ENCODE data around the gene SPAG17. TPM values are rescaled to one million over a fixed set of nuclear protein-coding genes. Genes with fewer than 3 reads are reported as not detected.

SPAG17 gene
- polyA plus RNA-seq, 1 of the 3 experiments (the other 2 are of a cell fraction) = not detected

DNA sequence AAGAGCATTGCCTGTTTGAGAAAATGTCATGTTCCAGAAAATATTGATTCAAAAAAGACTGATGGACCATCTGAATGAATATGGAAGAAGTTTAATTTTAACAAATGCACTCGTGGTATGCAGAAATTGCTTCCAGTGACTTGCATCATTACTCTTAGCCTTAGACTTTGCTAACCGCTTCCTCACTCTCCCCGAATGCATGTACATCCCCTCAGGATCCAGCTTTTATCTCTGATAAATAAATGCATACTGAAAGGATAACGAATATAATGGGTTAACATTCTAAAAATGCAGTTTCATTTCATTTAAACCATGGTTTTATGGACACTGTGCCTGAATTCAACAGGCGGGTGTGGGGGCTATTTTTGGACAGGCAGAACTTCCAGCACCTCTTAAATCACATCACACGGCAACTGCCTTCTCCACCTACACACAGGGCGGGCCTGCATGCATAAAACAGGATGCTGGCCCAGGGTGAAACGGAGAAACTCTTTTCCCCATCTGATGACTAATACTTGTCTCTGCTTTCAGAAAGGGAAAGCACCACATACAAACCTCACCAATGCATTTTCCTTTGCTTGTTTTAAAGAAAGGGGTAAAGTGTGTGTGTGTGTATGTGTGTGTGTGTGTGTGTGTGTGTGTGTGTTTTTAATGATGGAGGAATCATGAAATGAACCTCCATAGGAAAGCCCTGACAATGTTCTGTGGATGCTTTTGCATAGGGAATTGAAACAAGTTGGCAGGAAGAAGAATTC, 48.7 kb downstream of the SPAG17 start:
- ChIA-PET POLR2A (no interaction called here), CTCF (no interaction called here)
- Histone ChIP-seq H3K4me2 (peak overlapping the region; percentile 68), H3K27ac (ENCODE audit: low read depth in 2 of 2, low read length in 1 of 2) (no peak overlapping the region), H3K27me3 (ENCODE audit: insufficient read depth) (no peaks in the 10 kb centered on the region; the same call in 1 of the 2 replicates), H3K4me1 (ENCODE audit: control insufficient read depth in 1 of 2, insufficient read depth in 2 of 2, low read depth in 1 of 2, low read length in 1 of 2) (no peaks in the 10 kb centered on the region), H3K9ac (no peak overlapping the region), H3K79me2 (ENCODE audit: insufficient read depth) (no peaks in the 10 kb centered on the region), H2AFZ (ENCODE audit: low read depth) (peak overlapping the region; percentile 32), H3F3A (replicated peaks; ENCODE audit: insufficient read depth) (no peaks in the 10 kb centered on the region), H3K9me3 (no peaks in the 10 kb centered on the region), H4K20me1 (ENCODE audit: insufficient read depth) (no peaks in the 10 kb centered on the region), H3K9me2 (no peaks in the 10 kb centered on the region), H3K36me3 (replicated peaks in 1 of 2; ENCODE audit: control insufficient read depth in 1 of 2, insufficient read depth in 2 of 2, low read length in 1 of 2) (no peaks in the 10 kb centered on the region), H3K4me3 (ENCODE audit: low read depth in 2 of 2, low read length in 1 of 2) (peak overlapping the region in 1 of 2 experiments; percentile 19; a peak in 1 of 4 replicates)
- no peak for DNase-seq
- WGBS (ENCODE audit: low lambda C conversion rate) = 4% methylated on average over 8 of the region's 8 CpGs
- TF ChIP-seq TCF12 (IDR thresholded peaks at IDR 0.05) (no peak), EZH2phosphoT487 (IDR thresholded peaks at IDR 0.05; ENCODE audit: borderline replicate concordance, low read depth) (no peak), SMC3 (IDR thresholded peaks at IDR 0.05; ENCODE audit: low read depth, low read length) (no peak), CHD2 (IDR thresholded peaks at IDR 0.05; ENCODE audit: low read length, partially characterized antibody) (no peak), GABPA (IDR thresholded peaks at IDR 0.05; ENCODE audit: low read depth) (no peak), SIN3A (IDR thresholded peaks at IDR 0.05; ENCODE audit: borderline replicate concordance, low read depth, low read length) (no peak), YY1 (IDR thresholded peaks at IDR 0.05; ENCODE audit: low read depth) (no peak), MXI1 (IDR thresholded peaks at IDR 0.05; ENCODE audit: low read depth, low read length) (no peak), TEAD4 (IDR thresholded peaks at IDR 0.05; ENCODE audit: borderline replicate concordance, insufficient read depth) (no peak), FOXJ3 (CRISPR knock-in tag; IDR thresholded peaks at IDR 0.05) (no peak), MAX (IDR thresholded peaks at IDR 0.05; ENCODE audit: low read depth) (no peak), TAF1 (IDR thresholded peaks at IDR 0.05; ENCODE audit: borderline replicate concordance, low read depth, low read length) (no peak)
- TF ChIP-seq, protein P1, sequence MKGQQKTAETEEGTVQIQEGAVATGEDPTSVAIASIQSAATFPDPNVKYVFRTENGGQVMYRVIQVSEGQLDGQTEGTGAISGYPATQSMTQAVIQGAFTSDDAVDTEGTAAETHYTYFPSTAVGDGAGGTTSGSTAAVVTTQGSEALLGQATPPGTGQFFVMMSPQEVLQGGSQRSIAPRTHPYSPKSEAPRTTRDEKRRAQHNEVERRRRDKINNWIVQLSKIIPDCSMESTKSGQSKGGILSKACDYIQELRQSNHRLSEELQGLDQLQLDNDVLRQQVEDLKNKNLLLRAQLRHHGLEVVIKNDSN (IDR thresholded peaks at IDR 0.05; ENCODE audit: borderline replicate concordance, low read depth) = no peak

DNA sequence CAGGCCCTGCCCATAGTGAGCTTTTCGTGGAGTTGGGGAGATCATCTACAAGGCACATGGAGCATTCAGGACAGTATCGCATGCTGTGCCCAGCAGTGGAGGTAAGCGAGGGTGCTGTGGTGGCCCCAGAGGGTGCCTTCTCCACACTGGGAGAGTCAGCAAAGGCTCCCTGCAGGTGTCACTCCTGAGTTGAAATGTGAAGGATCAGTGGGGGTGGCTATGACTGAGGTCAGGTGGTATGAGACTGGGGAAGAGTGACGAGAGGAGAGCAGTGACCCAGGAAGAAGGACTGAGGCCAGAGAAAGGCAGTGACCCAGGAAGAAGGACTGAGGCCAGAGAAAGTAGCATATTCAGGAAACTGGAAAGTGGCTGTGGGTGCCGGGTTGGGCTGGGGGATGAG, 53.0 kb downstream of the SPAG17 start:
- Histone ChIP-seq H4K20me1 (ENCODE audit: insufficient read depth) (no peaks in the 10 kb centered on the region), H3F3A (replicated peaks; ENCODE audit: insufficient read depth) (no peaks in the 10 kb centered on the region), H3K9me3 (no peaks in the 10 kb centered on the region), H3K36me3 (replicated peaks in 1 of 2; ENCODE audit: control insufficient read depth in 1 of 2, insufficient read depth in 2 of 2, low read length in 1 of 2) (no peaks in the 10 kb centered on the region), H3K79me2 (ENCODE audit: insufficient read depth) (no peaks in the 10 kb centered on the region), H3K9me2 (no peaks in the 10 kb centered on the region), H3K4me3 (ENCODE audit: low read depth in 2 of 2, low read length in 1 of 2) (no peak overlapping the region), H3K27ac (ENCODE audit: low read depth in 2 of 2, low read length in 1 of 2) (no peak overlapping the region), H3K27me3 (ENCODE audit: insufficient read depth) (no peaks in the 10 kb centered on the region; the same call in 1 of the 2 replicates), H3K4me1 (ENCODE audit: control insufficient read depth in 1 of 2, insufficient read depth in 2 of 2, low read depth in 1 of 2, low read length in 1 of 2) (no peaks in the 10 kb centered on the region), H2AFZ (ENCODE audit: low read depth) (no peak overlapping the region), H3K4me2 (no peak overlapping the region), H3K9ac (no peak overlapping the region)
- ChIA-PET CTCF (interaction anchor here (1.1 kb wide), 1 partner anchor 20 kb away, joined by 4 read pairs; no protein-coding TSS in a partner anchor), POLR2A (no interaction called here)
- no peak for DNase-seq
- TF ChIP-seq GABPA (IDR thresholded peaks at IDR 0.05; ENCODE audit: low read depth) = no peak
- TF ChIP-seq MXI1 (IDR thresholded peaks at IDR 0.05; ENCODE audit: low read depth, low read length) = no peak
- TF ChIP-seq SMC3 (IDR thresholded peaks at IDR 0.05; ENCODE audit: low read depth, low read length) = no peak
- no peak for TF ChIP-seq USF2 (IDR thresholded peaks at IDR 0.05; ENCODE audit: borderline replicate concordance, low read depth, low read length)
- TF ChIP-seq EZH2phosphoT487 (IDR thresholded peaks at IDR 0.05; ENCODE audit: borderline replicate concordance, low read depth) = no peak
- TF ChIP-seq SIN3A (IDR thresholded peaks at IDR 0.05; ENCODE audit: borderline replicate concordance, low read depth, low read length) = no peak
- TF ChIP-seq TEAD4 (IDR thresholded peaks at IDR 0.05; ENCODE audit: borderline replicate concordance, insufficient read depth) = no peak
- TF ChIP-seq RXRA (IDR thresholded peaks at IDR 0.05; ENCODE audit: borderline replicate concordance, low read depth) = no peak
- no peak for TF ChIP-seq TAF1 (IDR thresholded peaks at IDR 0.05; ENCODE audit: borderline replicate concordance, low read depth, low read length)
- no peak for TF ChIP-seq POLR2AphosphoS5 (IDR thresholded peaks at IDR 0.05; ENCODE audit: low read depth, low read length)
- no peak for TF ChIP-seq FOXJ3 (CRISPR knock-in tag; IDR thresholded peaks at IDR 0.05)
- no peak for TF ChIP-seq NFIC (IDR thresholded peaks at IDR 0.05; ENCODE audit: borderline replicate concordance)
- no peak for TF ChIP-seq NRF1 (IDR thresholded peaks at IDR 0.05; ENCODE audit: low read depth, low read length)
- TF ChIP-seq ELF1 (IDR thresholded peaks at IDR 0.05) = no peak
- no peak for TF ChIP-seq YY1 (IDR thresholded peaks at IDR 0.05; ENCODE audit: low read depth)
- no peak for TF ChIP-seq PBX3 (IDR thresholded peaks at IDR 0.05)
- no peak for TF ChIP-seq GATA2 (CRISPR knock-in tag; IDR thresholded peaks at IDR 0.05)
- 21% methylated on average over 5 of the region's 5 CpGs for WGBS (ENCODE audit: low lambda C conversion rate)
